Ishikawa (cell line): Measurements from ENCODE around the gene BRAP.

Experiments
- CEBPB ChIP-seq: IDR thresholded peaks from 2 replicates; pipeline ENCODE4 v1.6.1; 2012
- CREB1 ChIP-seq: IDR thresholded peaks from 2 replicates; pipeline ENCODE4 v1.6.1; 2012; ENCODE audit warnings: low read depth
- EGR1 ChIP-seq: IDR thresholded peaks from 2 replicates; pipeline ENCODE4 v1.6.1; 2012
- EP300 ChIP-seq: IDR thresholded peaks from 2 replicates; pipeline ENCODE4 v1.6.1; 2012; ENCODE audit warnings: borderline replicate concordance
- FOXM1 ChIP-seq: IDR thresholded peaks from 2 replicates; pipeline ENCODE4 v1.6.1; 2012; ENCODE audit warnings: low read depth, borderline replicate concordance
- NFIC ChIP-seq: IDR thresholded peaks from 2 replicates; pipeline ENCODE4 v1.6.1; 2012
- RAD21 ChIP-seq: IDR thresholded peaks from 2 replicates; pipeline ENCODE4 v1.6.1; 2012; ENCODE audit warnings: low read depth
- TAF1 ChIP-seq: IDR thresholded peaks from 2 replicates; pipeline ENCODE4 v1.6.1; 2012; ENCODE audit warnings: low read depth, mild to moderate bottlenecking
- TCF12 ChIP-seq: IDR thresholded peaks from 2 replicates; pipeline ENCODE4 v1.6.1; 2012; ENCODE audit warnings: low read depth
- TEAD4 ChIP-seq: IDR thresholded peaks from 2 replicates; pipeline ENCODE4 v1.6.1; 2012
- YY1 ChIP-seq: IDR thresholded peaks from 2 replicates; pipeline ENCODE4 v1.6.1; 2012; ENCODE audit warnings: low read depth
- ZBTB7A ChIP-seq: IDR thresholded peaks from 2 replicates; pipeline ENCODE4 v1.6.1; 2012; ENCODE audit warnings: low read depth
- TF ChIP-seq, protein P1 (sequence below): IDR thresholded peaks from 2 replicates; pipeline ENCODE4 v1.6.1; 2012
- TF ChIP-seq, protein P2 (sequence below): IDR thresholded peaks from 2 replicates; pipeline ENCODE4 v1.6.1; 2012
- TF ChIP-seq, protein P3 (sequence below): IDR thresholded peaks from 2 replicates; pipeline ENCODE4 v1.6.1; 2012; ENCODE audit warnings: low read depth, mild to moderate bottlenecking

BRAP gene

DNA sequence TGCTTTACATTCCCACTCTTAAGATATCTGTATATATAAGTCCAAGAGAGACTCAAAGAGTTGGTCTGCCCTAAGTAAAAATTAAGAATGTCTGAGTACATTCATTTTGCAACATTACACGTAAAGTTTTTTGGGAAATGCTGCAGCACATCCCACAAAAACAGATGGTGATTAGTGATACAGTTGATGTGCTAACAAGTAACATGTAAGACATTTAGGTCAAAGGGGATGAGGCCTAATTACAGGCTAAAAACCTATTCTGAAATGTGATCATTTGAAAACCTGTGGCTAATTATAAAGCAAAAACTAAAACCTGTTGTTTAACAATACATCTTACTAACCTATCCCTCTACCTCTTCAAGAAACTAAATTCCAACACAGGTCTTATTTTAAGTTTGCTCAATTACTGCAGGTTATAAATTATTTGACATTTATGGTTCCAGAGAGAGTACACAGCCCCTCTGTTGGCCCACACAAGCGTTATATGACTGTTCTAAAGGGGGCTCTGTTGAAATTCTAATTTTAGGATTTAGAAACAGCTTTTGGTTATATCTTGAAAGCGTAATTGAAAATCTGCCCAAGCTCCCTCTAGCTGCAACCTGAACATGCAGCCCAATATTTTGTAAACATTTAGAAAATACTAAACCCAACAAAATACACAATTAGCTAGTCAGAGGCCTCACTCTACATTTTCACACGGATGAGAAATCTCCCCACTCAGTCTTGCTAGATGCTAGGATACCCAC lies 42.9 kb downstream of the BRAP start:
- no peak for TF ChIP-seq FOXM1
- TF ChIP-seq RAD21: no peak
- TF ChIP-seq, protein P1, sequence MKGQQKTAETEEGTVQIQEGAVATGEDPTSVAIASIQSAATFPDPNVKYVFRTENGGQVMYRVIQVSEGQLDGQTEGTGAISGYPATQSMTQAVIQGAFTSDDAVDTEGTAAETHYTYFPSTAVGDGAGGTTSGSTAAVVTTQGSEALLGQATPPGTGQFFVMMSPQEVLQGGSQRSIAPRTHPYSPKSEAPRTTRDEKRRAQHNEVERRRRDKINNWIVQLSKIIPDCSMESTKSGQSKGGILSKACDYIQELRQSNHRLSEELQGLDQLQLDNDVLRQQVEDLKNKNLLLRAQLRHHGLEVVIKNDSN: no peak
- TF ChIP-seq TCF12: no peak
- TF ChIP-seq CEBPB: no peak
- TF ChIP-seq, protein P2, sequence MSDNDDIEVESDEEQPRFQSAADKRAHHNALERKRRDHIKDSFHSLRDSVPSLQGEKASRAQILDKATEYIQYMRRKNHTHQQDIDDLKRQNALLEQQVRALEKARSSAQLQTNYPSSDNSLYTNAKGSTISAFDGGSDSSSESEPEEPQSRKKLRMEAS: no peak
- TF ChIP-seq EGR1: no peak
- TF ChIP-seq NFIC: no peak
- TF ChIP-seq, protein P3, sequence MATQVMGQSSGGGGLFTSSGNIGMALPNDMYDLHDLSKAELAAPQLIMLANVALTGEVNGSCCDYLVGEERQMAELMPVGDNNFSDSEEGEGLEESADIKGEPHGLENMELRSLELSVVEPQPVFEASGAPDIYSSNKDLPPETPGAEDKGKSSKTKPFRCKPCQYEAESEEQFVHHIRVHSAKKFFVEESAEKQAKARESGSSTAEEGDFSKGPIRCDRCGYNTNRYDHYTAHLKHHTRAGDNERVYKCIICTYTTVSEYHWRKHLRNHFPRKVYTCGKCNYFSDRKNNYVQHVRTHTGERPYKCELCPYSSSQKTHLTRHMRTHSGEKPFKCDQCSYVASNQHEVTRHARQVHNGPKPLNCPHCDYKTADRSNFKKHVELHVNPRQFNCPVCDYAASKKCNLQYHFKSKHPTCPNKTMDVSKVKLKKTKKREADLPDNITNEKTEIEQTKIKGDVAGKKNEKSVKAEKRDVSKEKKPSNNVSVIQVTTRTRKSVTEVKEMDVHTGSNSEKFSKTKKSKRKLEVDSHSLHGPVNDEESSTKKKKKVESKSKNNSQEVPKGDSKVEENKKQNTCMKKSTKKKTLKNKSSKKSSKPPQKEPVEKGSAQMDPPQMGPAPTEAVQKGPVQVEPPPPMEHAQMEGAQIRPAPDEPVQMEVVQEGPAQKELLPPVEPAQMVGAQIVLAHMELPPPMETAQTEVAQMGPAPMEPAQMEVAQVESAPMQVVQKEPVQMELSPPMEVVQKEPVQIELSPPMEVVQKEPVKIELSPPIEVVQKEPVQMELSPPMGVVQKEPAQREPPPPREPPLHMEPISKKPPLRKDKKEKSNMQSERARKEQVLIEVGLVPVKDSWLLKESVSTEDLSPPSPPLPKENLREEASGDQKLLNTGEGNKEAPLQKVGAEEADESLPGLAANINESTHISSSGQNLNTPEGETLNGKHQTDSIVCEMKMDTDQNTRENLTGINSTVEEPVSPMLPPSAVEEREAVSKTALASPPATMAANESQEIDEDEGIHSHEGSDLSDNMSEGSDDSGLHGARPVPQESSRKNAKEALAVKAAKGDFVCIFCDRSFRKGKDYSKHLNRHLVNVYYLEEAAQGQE: no peak
- TF ChIP-seq CREB1: no peak
- TF ChIP-seq YY1: no peak
- no peak for TF ChIP-seq EP300
- no peak for TF ChIP-seq TAF1
- TF ChIP-seq ZBTB7A: no peak
- TF ChIP-seq TEAD4: no peak

DNA sequence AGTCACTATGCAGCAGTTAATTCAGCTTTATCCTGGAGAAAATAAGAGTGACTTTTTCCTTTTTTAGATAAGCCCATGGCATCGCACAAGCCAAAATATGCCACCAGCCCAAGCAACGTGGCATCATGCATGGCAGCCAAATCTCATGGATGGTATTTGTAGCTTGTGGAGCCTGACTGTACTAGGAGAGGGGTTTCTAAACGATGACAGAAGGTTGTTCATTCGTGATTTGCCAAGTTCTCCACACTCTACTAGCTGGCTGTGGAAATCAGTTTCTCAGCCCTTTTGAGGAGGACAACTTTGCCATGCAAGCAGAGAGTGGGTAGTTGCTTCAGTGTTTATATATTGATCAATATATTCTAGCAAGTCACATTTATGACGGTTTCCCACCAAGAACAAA lies 45.2 kb downstream of the BRAP start:
- TF ChIP-seq RAD21 (no peak), FOXM1 (no peak)
- TF ChIP-seq, protein P2: no peak

DNA sequence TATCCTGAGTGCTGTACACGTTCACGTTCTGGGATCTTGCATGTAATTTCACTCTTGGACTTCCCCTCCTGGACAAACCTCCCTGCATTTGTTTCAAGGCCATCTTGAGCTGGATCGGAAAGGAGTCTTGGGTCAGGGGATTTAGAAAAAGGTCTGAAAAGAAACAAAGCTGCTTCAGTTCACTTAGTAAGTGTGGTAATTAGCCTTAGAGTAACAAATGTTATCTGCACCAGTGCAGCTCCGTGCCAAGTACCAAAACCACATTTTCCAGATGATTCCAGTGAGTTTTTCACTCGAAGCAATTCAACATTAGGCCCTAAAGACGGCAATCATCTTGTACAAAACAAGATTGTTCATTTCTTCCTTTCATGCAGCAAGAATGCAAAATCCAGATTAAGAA lies 47.2 kb downstream of the BRAP start:
- TF ChIP-seq, protein P1: no peak
- no peak for TF ChIP-seq RAD21
- no peak for TF ChIP-seq TCF12
- no peak for TF ChIP-seq YY1
- no peak for TF ChIP-seq CREB1
- TF ChIP-seq EP300: no peak

DNA sequence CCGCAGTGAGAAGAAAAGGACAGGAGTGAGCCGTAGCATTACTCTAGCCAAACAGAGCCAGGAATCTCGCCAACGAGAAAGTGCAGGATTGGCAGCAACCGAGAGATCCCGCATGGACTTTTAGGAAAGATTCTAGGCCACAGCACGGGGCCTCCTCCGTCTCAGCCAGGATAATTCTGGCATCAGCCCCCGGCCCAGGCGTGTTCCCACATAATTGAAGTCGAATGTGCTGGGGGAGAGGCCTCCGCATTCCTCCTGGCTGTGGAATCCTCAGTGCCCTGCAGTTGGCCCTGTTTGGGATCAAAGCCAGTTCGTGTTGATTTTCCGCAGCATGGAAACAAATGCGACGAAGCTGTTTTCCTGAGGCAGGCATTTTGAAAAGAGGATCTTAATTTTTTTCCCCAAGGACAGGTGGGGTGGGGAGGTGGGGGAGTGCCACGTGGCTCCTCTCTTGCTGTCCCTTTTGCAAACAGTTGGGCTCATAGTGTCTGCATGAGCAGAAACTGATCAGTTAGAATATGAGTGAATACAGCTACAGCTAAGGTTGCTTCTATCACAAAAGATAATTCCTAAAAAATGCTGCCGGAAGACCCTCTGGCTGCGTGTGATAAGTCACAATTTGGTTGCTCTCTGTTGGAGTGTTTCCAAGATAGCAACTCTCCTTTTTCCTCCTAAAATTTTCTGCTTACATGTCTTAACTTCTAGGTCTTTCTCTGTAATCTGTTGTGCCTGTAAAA lies 49.4 kb downstream of the BRAP start:
- no peak for TF ChIP-seq YY1
- no peak for TF ChIP-seq EP300
- TF ChIP-seq, protein P1: no peak
- no peak for TF ChIP-seq ZBTB7A
- no peak for TF ChIP-seq FOXM1
- no peak for TF ChIP-seq CEBPB
- TF ChIP-seq, protein P2: no peak
- TF ChIP-seq TEAD4: no peak

DNA sequence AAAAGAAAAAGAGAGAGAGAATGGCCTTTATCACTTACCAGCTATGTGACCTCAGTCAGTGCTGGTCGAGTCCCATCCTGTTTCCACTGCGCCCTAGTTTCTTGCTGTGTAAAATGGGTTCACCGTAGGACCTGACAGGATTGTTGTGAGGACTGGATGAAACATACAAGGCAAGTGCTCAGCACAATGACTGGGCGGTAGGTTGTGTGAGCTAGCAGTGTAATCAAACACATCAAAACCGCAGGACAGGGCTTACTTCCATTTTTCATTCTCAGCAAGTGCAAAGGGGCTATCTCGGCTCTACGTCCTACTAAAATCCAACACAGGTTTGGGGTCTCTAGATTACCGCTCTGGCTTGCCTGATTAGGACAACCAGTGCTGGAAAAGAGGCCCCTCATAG lies 50.2 kb downstream of the BRAP start:
- TF ChIP-seq TEAD4 (no peak), CEBPB (no peak), TAF1 (no peak)

DNA sequence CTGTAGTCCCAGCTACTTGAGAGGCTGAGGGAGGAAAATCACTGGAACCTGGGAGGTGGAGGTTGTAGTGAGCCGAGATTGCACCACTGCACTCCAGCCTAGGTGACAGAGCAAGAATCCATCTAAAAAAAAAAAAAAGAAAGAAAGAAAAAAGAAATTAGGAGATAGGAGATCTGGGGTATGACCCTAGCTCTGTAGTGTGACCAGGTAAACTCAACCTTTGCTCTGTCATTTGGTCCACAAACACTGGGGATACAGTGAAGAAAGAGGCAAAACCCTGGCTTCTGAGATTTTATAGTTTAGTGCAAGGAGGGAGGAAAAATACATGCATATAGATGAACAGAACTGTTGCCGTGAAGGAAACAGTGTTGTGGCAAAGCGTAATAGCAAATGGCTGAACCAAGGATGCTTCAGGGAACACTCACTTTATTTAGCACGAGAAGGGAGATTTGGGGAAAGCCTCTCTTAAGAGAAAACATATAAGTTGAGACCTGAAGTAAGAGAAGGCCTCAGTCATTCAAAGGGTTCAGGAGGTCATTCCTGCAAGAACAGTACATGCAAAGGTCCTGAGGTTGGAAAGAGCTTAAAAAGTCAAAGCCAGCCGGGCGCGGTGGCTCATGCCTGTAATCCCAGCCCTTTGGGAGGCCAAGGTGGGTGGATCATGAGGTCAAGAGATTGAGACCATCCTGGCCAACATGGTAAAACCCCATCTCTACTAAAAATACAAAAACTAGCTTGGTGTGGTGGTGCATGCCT lies 57.1 kb downstream of the BRAP start:
- TF ChIP-seq TAF1: no peak
- no peak for TF ChIP-seq YY1
- TF ChIP-seq TEAD4: no peak
- no peak for TF ChIP-seq CREB1
- no peak for TF ChIP-seq EP300
- no peak for TF ChIP-seq TCF12
- no peak for TF ChIP-seq NFIC
- TF ChIP-seq EGR1: no peak
- TF ChIP-seq, protein P1: no peak
- TF ChIP-seq RAD21: no peak
- no peak for TF ChIP-seq ZBTB7A
- TF ChIP-seq, protein P3: no peak
- TF ChIP-seq, protein P2: no peak
- no peak for TF ChIP-seq FOXM1
- no peak for TF ChIP-seq CEBPB
